Activated CD4-positive, alpha-beta T cell treated with anti-CD3 and anti-CD28 coated beads, Interleukin-10, Interleukin-2, amounts not matched to agents 100 ng/mL and 50 ng/mL, durations not matched to agents 16 hours and 8 hours (primary cell): ENCODE measurements around the gene ZNF684.
"Not testable (repeated sequence)": the region's sequence is repeated elsewhere in the genome, so short reads cannot be mapped to it uniquely, and the experiment has no call there.

Source experiments
- DNase-seq: peaks from one replicate; pipeline ENCODE4 v3.0.0-alpha.2; 2020

The ZNF684 gene

DNA sequence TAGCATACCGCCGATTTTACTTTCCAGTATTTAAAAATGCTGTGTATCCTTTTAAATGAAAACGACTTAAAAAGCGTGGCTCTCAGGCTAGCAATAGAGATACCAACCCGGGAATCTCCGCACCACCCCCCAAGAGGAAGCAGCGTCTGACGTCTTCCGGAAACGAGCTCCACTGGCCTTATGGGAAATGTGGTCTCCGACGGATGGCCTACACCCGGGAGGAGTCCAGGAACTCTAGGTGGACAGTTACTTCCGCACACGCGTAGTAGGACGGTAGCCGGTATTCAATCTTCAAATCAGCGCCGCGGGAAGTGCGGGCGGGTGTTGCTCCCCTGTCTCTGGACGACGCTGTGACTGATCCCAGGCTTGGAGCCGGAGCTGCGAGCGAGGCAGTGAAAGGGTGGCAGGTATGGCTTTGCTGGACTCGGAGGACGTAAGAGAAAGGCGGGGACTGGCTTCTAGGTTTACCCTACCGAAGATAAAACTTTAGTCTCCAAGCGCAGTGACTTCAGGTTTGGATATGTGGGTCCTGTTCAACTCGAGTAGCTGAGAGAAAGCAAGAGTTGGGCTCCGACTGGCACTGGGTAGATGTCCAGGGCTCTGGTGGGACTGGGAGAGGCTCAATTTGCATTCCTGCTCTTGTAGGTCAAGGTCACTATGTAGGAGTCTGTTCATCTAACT is at the start of gene ZNF684:
TSS of gene ZNF684 (plus strand) at position 257 of the 681 bp plus-strand sequence. CDS start 1,530 bp downstream, outside the sequence.
- DNase-seq: peak; percentile 93

- no peak for DNase-seq
These were observed 36.0 kb upstream of the ZNF684 start for GRCh38 chr1:40495315-40495903.

GRCh38 chr1:40502651-40503050 is 28.8 kb upstream of the ZNF684 start:
- not testable (repeated sequence) for DNase-seq

- DNase-seq: no peak
These were observed 23.5 kb upstream of the ZNF684 start for GRCh38 chr1:40507973-40508372.

GRCh38 chr1:40508375-40509341 is 22.8 kb upstream of the ZNF684 start, which contains the start of gene EXO5:
EXO5 (plus strand) TSS chr1:40508767; CDS start chr1:40514545, 5,778 bp downstream.
- peak; percentile 89 for DNase-seq

DNA sequence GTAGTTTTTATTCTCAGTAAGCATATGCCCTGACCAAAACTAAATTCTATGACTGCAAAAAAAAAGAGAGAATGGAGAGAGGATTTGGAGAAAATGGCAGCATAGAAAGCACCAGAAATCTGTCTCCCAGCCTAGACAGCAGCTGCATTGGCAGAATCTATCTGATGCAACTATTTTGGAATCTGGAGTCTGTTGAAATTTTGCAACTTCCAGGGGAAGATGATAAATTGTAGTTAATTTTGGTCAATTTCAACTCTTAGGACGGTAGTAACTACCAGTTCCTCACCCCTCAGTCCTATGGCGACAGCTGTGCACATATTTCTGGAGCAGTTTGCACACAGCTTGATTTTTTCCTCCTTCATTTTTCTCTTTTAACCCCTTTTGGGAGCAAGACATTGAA is 11.9 kb upstream of the ZNF684 start:
- DNase-seq: no peak

DNA sequence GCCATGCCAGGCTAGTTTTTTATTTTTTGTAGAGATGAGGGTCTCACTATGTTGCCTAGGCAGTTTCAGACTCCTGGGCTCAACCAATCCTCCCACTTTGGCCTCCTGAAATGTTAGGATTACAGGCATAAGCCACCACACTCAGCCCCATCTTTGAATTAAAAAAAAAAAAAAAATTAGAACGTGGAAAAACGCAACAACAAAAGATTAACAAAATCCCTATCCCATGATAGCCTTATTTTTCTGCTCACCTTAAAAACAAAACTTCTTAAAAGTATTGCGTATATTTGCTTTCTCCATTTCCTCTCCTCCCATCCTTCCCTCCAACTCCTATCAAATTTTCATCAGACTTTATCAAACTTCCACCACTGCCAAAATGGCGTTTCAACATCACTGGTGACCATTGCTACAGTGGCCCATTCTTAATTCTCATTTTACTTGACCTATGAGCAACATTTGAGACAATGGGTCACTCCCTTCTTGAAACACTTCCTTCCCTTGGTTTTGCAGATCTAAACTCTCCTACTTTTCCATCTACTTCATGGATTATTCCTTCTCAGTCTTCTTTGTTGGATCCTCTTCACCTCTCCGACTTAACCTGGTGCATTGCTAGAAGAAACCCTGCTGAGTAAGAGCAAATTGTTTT is 579 bp upstream of the ZNF684 start:
- DNase-seq: no peak

DNA sequence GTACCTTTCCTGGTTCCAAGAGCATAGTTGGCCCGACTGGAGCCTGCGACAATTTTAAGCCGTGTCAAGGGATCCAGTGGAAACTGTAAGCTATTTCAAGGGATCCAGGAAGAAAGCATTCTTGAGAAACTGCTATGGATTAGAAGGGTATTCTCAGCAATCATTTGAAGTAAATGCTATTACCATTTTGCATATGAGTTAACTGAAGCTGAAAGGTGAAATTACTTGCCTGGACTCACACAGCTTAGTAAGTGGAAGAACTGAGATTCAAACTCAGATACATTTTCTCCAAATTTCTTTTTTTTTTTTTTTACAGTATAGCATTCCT is 589 bp downstream of the ZNF684 start:
- no peak for DNase-seq

DNA sequence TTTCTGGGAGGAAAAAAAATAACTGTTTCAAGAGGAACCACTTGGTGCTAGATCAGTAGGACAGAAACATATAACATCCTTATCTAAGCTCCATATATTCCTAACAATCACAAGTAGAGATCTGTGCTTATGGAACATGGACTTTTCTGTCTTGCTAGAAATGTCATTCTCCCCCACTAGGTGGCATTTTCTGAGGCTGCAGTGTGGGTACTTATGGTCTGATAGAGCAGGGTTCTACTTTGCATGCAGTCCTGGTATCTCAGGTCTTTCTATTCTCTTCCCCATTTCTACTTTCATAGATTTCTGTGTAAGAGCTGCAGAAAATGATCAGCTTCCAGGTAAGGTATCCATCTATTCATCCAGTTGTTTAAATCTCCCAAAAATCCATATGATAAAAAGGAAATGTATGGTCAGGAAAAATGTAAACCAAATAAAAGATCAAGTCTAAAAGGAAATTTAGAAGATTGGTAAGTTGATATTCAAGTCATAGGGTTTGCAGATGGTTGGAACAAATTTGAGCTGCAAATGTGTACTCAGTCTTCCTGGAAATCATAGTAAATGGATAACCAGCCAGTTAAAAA is 1.5 kb downstream of the ZNF684 start:
- peak; percentile 55 for DNase-seq

GRCh38 chr1:40534589-40534988 is 3.2 kb downstream of the ZNF684 start:
- DNase-seq: no peak

DNA sequence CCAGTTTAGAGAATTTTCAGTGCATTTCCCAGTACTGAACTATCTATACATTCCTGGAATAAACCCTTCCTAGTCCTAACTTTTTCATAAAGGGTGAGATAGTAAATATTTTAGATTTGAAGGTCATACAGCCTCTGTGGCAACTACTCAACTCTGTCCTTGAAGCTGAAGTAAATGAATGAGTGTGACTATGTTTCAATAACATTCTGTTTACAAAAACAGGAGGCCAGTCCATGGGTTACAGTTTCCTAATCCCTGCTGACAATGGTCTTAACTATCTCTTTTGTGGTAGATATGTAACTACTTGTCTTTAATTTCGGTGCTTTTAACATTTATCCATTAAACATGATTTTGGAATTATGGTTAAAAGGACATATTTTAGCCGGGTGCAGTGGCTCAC is 4.3 kb downstream of the ZNF684 start:
- no peak for DNase-seq

- peak; percentile 8 for DNase-seq
These were observed 7.9 kb downstream of the ZNF684 start for GRCh38 chr1:40539338-40539737.

GRCh38 chr1:40546957-40547356 is 15.5 kb downstream of the ZNF684 start:
- DNase-seq: no peak

- DNase-seq: no peak
These were observed 21.6 kb downstream of the ZNF684 start for GRCh38 chr1:40553017-40553416.

DNA sequence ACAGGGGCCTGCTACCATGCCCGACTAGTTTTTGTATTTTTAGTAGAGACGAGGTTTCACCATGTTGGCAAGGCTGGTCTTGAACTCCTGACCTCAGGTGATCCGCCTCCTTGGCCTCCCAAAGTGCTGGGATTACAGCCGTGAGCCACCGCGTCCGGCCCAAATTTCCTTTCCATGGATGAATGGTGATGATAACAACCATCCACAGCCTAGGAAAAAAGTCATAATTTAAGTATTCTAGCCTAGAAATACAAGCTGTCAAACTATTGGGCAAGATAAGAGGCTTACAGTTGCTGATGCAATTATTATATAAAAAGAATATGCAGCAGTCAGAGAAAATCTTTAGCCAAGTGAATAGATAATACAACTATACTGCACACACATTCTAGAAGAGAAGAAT is 23.4 kb downstream of the ZNF684 start:
- not testable (repeated sequence) for DNase-seq

DNA sequence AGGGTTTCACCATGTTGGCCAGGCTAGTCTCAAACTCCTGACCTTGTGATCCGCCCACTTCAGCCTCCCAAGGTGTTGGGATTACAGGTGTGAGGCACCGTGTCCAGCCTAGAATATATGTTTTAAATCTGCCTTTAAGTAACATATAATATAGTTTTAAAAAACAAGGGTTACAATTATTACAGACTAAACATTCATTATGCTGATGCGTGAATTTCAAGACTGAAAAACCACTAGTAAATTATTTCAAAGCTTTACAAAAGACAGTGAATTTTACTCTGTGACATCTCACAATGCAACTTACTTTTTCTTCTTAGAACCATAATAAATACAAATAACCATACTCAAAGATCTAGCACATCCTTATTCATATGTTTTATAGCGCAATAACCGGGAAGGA is 24.7 kb downstream of the ZNF684 start:
- DNase-seq: no peak

GRCh38 chr1:40558241-40558640 is 26.8 kb downstream of the ZNF684 start:
- not testable (repeated sequence) for DNase-seq

DNA sequence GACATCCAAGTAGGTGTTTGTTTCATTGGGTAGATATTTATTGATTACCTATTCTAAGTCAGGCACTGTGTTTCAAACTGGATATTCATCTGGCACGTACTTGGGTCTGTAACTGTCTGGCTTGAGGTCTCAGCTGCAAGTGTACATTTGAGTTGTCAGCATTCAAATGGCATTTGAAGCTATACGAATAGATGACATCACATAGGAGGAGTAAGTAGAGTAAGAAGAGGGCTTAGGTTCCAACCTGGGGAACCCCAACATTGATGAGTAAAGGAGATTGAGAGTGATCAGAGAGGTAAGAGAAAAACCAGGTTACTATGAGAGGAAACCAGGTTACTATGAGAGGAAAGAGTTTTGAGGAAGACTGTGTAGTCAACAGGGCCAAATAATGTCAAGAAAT is 30.7 kb downstream of the ZNF684 start:
- no peak for DNase-seq

GRCh38 chr1:40563266-40563665 is 31.8 kb downstream of the ZNF684 start:
- DNase-seq: no peak

GRCh38 chr1:40564506-40564905 is 33.1 kb downstream of the ZNF684 start:
- DNase-seq: no peak

GRCh38 chr1:40564913-40565312 is 33.5 kb downstream of the ZNF684 start:
- DNase-seq: no peak

DNA sequence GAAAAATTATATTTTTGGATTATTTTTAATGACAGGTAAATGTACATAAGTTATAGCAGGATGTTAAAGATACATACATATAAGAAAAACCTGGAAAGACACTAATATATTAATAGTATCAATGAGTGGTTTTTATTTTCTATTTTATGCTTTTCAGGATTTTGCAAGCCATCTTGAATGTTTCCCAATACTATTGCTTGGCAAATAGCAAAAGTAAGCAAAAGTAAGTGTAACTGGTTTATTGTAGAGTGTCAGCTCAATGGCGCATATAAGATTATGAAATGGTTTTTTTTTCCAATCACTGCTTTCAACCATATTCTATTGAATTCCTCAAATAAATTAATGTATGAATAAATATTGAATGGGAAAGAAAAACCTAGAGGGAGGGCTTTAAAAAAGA is 36.4 kb downstream of the ZNF684 start:
- no peak for DNase-seq

GRCh38 chr1:40574805-40575204 is 43.4 kb downstream of the ZNF684 start:
- not testable (repeated sequence) for DNase-seq
